AG08396 (cell line): ENCODE data around the gene RAD51B.
"Not testable (repeated sequence)": the region's sequence is repeated elsewhere in the genome, so short reads cannot be mapped to it uniquely, and the experiment has no call there.

Source experiments
- DNase-seq: peaks from one replicate; pipeline ENCODE4 v3.0.0; 2012; ENCODE audit warnings: low spot score, mixed read lengths

RAD51B gene

DNA sequence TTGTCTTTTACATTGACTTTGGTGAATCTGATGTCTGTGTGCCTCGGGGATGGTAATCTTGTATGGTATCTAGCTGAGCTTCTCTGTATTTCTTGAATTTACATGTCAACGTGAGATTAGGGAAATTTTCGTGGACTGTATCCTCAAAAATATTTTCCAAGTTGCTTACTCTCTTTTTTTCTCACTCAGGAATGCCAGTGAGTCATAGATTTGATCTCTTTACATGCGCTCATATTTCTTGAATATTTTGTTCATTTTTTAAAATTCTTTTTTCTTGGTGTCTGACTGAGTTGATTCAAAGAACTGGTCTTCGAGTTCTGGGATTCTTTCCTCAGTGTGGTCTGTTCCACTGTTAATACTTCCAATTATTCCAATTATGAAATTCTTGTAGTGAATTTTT is 207.7 kb downstream of the RAD51B start:
- DNase-seq, result no peak

GRCh38 chr14:68028075-68028474 is 208.5 kb downstream of the RAD51B start:
- no peak for DNase-seq

DNA sequence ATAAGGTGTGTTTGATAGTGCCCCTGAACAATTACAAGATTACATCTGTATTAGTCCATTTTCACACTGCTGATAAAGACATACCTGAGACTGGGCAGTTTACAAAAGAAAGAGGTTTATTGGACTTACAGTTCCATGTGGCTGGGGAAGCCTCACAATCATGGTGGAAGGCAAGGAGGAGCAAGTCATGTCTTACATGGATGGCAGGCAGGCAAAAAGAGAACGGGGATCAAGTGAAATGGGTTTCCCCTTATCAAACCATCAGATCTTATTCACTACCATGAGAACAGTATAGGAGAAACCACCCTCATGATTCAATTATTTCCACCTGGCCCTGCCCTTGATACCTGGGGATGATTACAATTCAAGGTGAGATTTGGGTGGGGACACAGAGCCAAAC is 211.4 kb downstream of the RAD51B start:
- not testable (repeated sequence) for DNase-seq

DNA sequence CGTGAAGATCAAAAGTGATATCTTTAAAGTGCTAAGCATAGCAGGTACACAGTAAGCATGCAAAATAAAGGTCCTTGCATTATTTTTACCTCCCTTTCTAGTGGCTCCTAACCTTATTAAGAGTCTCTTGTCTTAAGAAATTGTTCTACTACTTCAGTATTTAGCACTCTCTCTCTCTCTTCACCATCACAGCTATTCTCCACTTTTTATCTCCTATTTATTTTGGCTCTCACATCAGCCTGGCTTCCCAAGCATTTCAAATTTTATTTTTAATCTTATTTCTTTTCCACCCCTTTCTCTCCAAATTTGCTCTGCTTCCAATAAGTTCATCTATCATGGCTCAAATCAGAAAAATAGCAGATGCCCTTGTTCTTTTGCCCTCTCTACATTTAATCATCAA is 212.6 kb downstream of the RAD51B start:
- DNase-seq, result no peak

- no peak for DNase-seq
These were observed 213.9 kb downstream of the RAD51B start for GRCh38 chr14:68033336-68033932.

GRCh38 chr14:68034896-68035295 is 215.3 kb downstream of the RAD51B start:
- no peak for DNase-seq

DNA sequence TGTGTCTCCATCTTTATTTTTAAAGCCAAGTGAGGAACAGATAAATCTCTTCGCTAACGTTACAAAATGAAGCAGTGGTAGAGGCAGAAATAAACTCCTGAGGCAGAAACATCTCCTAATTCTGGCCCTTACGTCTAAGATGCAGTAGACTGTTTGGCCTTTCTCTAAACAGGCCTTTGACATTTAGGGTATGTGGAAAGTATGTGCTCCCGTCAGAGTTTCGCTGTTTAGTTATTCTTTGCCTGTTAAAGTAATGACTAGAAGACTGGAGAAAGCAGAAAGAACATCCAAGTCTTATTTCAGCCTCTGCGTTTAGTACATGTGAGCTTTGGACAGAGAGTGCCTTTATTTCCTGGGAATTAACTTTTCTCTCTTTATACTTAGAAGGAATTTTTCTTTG is 216.6 kb downstream of the RAD51B start:
- no peak for DNase-seq

DNA sequence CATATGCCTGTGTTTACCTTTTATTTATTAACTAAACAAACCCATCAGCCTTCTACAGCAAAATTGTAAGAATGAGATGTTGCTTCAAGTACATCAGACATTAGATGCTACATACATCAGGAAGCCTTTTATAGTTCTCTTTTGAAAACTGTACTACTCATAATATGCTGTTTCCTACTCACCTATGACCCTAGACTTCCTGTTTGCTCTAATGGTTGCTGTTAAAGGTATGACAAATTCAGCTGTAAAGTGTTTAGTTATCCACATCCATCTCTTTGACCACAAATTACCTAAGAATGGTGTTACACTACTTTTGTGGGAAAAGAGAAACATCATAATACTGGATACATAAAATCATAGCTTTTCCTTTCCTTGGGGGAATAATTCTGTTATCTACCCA is 220.0 kb downstream of the RAD51B start:
- DNase-seq, result no peak

DNA sequence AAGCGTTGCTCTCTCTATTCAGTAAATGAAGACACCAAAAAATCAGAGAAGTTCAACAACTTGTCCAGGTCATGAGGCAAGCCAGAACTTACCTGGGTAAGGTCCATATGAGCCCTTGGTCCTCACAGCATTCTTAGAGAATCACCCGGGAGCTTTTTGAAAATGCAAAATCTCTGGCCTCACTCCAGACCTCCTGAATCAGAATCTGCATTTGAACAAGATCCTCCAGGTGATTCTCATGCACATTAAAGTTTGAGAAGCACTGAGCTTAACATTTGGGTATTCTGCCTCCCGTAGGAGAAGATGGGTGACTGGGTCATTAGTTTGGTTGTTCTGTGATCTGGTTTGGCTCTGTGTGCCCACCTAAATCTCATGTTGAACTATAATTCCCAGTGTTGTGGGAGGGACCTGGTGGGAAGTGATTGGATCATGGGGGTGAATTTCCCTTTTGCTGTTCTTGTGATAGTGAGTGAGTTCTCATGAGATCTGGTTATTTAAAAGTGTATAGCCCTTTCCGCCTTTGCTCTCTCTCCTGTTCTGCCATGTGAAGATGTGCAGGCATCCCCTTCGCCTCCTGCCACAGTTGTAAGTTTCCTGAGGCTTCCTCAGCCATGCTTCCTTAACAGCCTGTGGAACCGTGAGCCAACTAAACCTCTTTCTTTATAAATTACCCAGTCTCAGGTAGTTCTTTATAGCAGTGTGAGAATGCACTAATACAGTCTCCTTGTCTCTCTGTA is 221.2 kb downstream of the RAD51B start:
- DNase-seq, result no peak

DNA sequence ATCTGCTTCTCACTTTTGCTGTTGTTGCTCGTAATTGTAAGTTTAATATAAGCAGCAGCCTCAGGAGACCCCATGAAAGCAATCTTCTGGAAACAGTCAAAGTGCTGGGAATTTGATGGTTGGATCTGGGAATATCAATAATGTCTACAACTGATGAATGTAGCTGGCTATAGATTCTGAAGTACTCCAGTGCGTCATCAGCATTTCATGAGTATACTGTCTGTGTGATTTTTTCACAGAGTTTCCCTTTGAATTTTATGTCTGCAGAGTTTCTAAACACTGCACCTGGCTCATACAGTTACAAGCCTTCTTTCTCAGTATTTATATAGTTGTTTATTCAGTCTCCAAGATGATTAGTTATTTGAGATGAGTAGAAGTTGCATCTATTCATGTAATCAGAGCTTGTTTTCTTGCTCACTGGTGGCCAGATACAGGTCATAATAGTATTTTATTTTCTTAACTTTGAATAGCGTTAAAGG is 222.3 kb downstream of the RAD51B start:
- no peak for DNase-seq

- DNase-seq, result no peak
These were observed 223.1 kb downstream of the RAD51B start for GRCh38 chr14:68042586-68043210.

- DNase-seq, result no peak
These were observed 224.2 kb downstream of the RAD51B start for GRCh38 chr14:68043752-68044151.

DNA sequence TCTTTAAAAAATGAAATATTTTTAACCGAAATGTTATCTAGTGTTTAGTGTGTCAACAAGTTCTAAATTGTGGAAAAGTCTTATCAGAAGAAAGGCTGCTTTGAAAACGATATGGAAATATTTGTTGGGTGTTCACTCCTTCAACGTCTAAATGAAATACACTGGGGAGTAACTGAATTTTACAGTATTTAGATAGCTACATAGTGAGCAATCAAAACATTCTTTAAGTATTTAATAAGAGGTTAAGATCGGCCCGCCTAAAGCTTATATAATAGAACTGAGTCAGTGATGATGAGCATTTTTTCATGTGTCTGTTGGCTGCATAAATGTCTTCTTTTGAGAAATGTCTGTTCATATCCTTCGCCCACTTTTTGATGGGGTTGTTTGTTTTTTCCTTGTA is 228.3 kb downstream of the RAD51B start:
- DNase-seq, result peak; percentile 18

DNA sequence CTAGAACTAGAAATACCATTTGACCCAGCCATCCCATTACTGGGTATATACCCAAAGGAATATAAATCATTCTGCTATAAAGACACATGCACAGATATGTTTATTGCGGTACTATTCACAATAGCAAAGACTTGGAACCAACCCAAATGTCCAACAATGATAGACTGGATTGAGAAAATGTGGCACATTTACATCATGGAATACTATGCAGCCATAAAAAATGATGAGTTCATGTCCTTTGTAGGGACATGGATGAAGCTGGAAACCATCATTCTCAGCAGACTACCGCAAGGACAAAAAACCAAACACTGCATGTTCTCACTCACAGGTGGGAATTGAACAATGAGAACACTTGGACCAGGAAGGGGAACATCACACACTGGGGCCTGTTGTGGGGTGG is 229.2 kb downstream of the RAD51B start:
- DNase-seq, result not testable (repeated sequence)

DNA sequence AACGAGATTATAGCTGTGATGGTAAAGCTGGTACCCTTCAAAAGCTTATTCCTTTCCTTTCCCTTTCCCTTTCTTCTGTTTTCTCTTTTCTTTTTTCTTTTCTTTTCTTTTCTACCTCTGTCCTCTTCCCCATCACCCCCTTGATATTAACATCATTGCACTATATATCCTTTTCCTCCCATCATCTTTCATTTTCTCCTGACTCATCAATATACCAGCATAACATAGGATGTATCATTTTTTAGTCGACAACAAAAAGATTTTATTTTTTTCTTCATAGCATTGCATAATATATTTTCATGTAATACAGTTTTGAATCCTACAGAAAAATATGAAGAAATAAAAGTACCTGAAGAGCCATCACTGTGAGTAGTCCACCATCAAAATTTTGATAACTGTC is 230.6 kb downstream of the RAD51B start:
- DNase-seq, result no peak

DNA sequence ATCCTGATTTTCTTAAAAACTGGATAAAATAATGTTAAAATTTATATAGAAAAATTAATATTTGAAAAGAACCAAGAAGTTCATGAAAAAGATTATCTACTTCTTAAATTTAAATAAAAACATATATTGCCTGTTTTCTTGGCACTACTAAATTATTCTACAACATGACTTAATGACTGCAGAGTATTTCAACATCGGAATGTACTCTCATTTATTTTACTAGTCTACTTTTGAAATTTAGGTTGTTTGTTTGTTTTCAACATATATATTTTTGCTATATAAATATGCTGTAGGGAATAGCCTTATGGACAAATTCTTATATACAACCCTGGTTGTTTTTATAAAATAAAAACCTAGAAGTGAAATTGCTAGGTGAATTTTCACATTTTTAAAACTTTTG is 231.6 kb downstream of the RAD51B start:
- DNase-seq, result no peak

GRCh38 chr14:68060198-68060597 is 240.6 kb downstream of the RAD51B start:
- DNase-seq, result no peak

DNA sequence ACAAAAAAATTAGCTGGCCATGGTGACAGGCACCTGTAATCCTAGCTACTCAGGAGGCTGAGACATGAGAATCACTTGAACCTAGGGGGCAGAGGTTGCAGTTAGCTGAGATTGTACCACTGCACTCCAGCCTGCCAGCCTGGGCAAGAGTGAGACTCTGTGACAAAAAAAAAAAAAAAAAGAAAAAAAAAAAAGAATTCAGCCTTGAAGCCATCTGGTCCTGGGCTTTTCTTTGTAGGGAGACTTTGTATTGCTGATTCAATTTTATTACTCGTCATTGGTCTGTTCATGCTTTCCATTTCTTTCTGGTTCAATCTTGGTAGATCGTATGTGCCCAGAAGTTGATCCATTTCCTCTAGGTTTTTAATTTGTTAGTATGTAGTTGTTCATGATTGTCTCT is 243.1 kb downstream of the RAD51B start:
- no peak for DNase-seq

GRCh38 chr14:68065322-68065721 is 245.7 kb downstream of the RAD51B start:
- no peak for DNase-seq

DNA sequence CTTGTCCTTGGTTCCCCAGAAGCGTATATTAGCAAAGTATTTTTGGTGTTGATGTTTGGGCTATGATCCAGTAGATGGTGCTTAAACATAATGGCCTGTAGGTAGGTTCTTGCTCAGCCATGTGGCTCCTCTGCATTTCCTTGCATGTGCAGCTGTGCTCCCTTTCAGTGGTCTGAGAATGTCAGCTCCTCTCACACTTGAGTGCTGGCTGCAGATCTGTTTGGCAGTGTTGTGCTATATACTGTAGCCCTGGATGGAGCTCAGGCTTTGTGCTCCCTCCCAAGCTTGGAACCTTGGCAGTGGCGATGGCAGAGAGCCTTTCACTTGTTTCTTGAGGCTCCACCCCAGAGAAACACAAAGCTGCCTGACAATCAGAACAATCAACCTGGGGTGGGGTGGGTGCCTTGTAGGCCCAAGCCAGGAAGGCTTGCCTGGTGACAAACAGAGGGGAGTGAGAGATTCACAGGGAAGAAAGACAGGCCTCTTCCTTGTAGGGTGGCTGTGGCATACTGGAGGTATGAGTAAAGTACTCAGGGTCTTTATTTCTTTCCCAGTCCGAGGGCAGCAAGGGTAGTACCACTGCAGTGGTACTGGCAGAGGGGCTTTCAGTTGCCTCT is 255.3 kb downstream of the RAD51B start:
- no peak for DNase-seq

- DNase-seq, result no peak
These were observed 255.9 kb downstream of the RAD51B start for GRCh38 chr14:68075382-68076029.

DNA sequence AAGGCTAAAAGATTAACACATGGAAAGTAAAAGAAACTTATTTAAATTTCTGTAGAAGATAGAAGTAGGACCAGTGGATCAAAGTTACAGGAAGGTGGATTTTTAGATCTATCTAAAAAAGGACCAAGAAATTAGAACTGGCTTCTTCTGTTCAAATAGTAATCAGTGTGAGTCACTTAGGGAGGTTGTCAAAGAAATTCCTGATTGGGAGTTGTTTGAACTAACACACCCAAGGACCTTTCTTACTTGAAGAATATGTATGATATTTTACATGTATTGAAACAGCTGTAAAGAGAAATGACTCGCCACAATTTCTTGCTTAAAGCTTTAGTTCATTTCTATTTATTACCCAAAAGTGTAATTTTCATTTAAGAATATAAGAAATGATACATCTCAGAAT is 256.9 kb downstream of the RAD51B start:
- DNase-seq, result peak; percentile 26
